PC-3 (cell line): ENCODE results near the gene SPP2. TPM values are rescaled to one million over a fixed set of nuclear protein-coding genes. Genes with fewer than 3 reads are reported as not detected.

Source experiments
- ATAC-seq: fragments of 200-7000 bp; cut with Tn5 transposase; 2 replicates; pipeline ENCODE4 v1.9.1; 2020; ENCODE audit warnings: mild to moderate bottlenecking, moderate library complexity
- BruUV-seq: library from RNA; stranded (reverse); fragments of 400-500 nt; replicated peaks from 2 replicates; lab custom pipeline; 2021; lab: Mats Ljungman, UMichigan
- CTCF ChIA-PET: fragments of 300-600 bp; sonication (Branson Sonifier 250); formaldehyde crosslinking; loops from one replicate; lab custom pipeline; 2022; ENCODE audit warnings: antibody characterized with exemption; lab: Charles Lee
- POLR2A ChIA-PET: fragments of 300-600 bp; sonication (Branson Sonifier 250); formaldehyde crosslinking; loops from one replicate; lab custom pipeline; 2022; ENCODE audit warnings: antibody characterized with exemption; ENCODE audit not compliant: unreplicated experiment; lab: Charles Lee
- DNase-seq: peaks from one replicate; pipeline ENCODE4 v3.0.0-alpha.2; 2015
- H2AFZ ChIP-seq: fragments of 300-600 bp; sonication (generic); 2 replicates; pipeline ENCODE4 v1.6.0; 2016; ENCODE audit warnings: antibody characterized with exemption, low read length
- H3F3A ChIP-seq: fragments of 300-600 bp; sonication (generic); one replicate; pipeline ENCODE4 v1.6.0; 2017; ENCODE audit warnings: antibody characterized with exemption, low read length, control low read depth, mild to moderate bottlenecking; ENCODE audit not compliant: unreplicated experiment
- H3K27ac ChIP-seq: fragments of 300-600 bp; sonication (generic); 2 replicates; pipeline ENCODE4 v1.5.1; 2016; ENCODE audit warnings: mild to moderate bottlenecking, low read length
- H3K27me3 ChIP-seq: fragments of 300-600 bp; sonication (generic); 2 replicates; pipeline ENCODE4 v1.6.1; 2016; ENCODE audit warnings: low read length, mixed read lengths
- H3K36me3 ChIP-seq: fragments of 300-600 bp; sonication (generic); 2 replicates; pipeline ENCODE4 v1.6.1; 2016; ENCODE audit warnings: low read depth, mixed run types, low read length, mixed read lengths
- H3K4me1 ChIP-seq: fragments of 300-600 bp; sonication (generic); 2 replicates; pipeline ENCODE4 v1.5.1; 2016; ENCODE audit warnings: low read length; ENCODE audit not compliant: insufficient read depth
- H3K4me2 ChIP-seq: fragments of 300-600 bp; sonication (generic); 2 replicates; pipeline ENCODE4 v1.6.0; 2016; ENCODE audit warnings: low read length
- H3K4me3 ChIP-seq: fragments of 300-600 bp; sonication (generic); 2 replicates; pipeline ENCODE4 v1.5.1; 2016; ENCODE audit warnings: mild to moderate bottlenecking, low read length, mixed read lengths
- H3K79me2 ChIP-seq: fragments of 300-600 bp; sonication (generic); 2 replicates; pipeline ENCODE4 v1.6.1; 2017; ENCODE audit warnings: low read length, mixed read lengths
- H3K9ac ChIP-seq: fragments of 300-600 bp; sonication (generic); 2 replicates; pipeline ENCODE4 v1.6.0; 2016; ENCODE audit warnings: mild to moderate bottlenecking, low read length
- H3K9me2 ChIP-seq: fragments of 300-600 bp; sonication (generic); replicated peaks from 2 replicates; pipeline ENCODE4 v1.6.1; 2016; ENCODE audit warnings: mixed run types, low read length, mixed read lengths
- H3K9me3 ChIP-seq: fragments of 300-600 bp; sonication (generic); 2 replicates; pipeline ENCODE4 v1.6.1; 2016; ENCODE audit warnings: low read length, mixed read lengths
- H4K20me1 ChIP-seq: fragments of 300-600 bp; sonication (generic); 2 replicates; pipeline ENCODE4 v1.6.1; 2016; ENCODE audit warnings: low read length, mixed read lengths
- CTCF ChIP-seq: fragments of 300-600 bp; sonication (generic); conservative IDR thresholded peaks from 2 replicates; pipeline ENCODE4 v1.5.1; 2017; ENCODE audit warnings: antibody characterized with exemption, low read depth, mild to moderate bottlenecking, low read length
- EZH2 ChIP-seq: fragments of 300-600 bp; sonication (generic); IDR thresholded peaks from one replicate; pipeline ENCODE4 v1.6.1; 2017; ENCODE audit warnings: antibody characterized with exemption, mild to moderate bottlenecking, low read length; ENCODE audit not compliant: unreplicated experiment
- EZH2phosphoT487 ChIP-seq: fragments of 300-600 bp; sonication (generic); IDR thresholded peaks from 2 replicates; pipeline ENCODE4 v1.6.1; 2018; ENCODE audit warnings: mild to moderate bottlenecking, antibody characterized with exemption, low read length, borderline replicate concordance
- intact Hi-C: fragments of 100-400 bp; cut with micrococcal nuclease; formaldehyde crosslinking; loops from 2 replicates; pipeline ENCODE4 v1.9.0; 2023
- total RNA-seq: library from RNA; depleted of rRNA; stranded (reverse); fragments of >200 nt; gene quantifications from 2 replicates; pipeline ENCODE4 v1.2.3, GENCODE V29; 2014

Gene SPP2
- total RNA-seq, 1 experiment from 2014 or later = not detected

GRCh38 chr2:234051374-234052070 is 1.0 kb downstream of the SPP2 start:
- no peaks in the 10 kb centered on the region for H3K4me1 ChIP-seq
- H3K9me3 ChIP-seq = no peaks in the 10 kb centered on the region
- DNase-seq (peak; percentile 23), ATAC-seq (no peak)
- no peak overlapping the region for H3K9ac ChIP-seq
- TF ChIP-seq CTCF = no peak
- TF ChIP-seq EZH2 = no peak
- TF ChIP-seq EZH2phosphoT487 = no peak
- POLR2A ChIA-PET = no interaction called here
- H4K20me1 ChIP-seq = no peaks in the 10 kb centered on the region
- H3K36me3 ChIP-seq = no peaks in the 10 kb centered on the region
- intact Hi-C loops = no loop called here
- H3K9me2 ChIP-seq = no peaks in the 10 kb centered on the region
- H2AFZ ChIP-seq = no peak overlapping the region
- no peak overlapping the region for H3K27ac ChIP-seq
- no peaks in the 10 kb centered on the region for H3K27me3 ChIP-seq
- BruUV-seq = no TSS peak
- no peak overlapping the region for H3K4me3 ChIP-seq
- no peak overlapping the region for H3K4me2 ChIP-seq
- no peaks in the 10 kb centered on the region for H3K79me2 ChIP-seq
- no peaks in the 10 kb centered on the region for H3F3A ChIP-seq
- CTCF ChIA-PET = no interaction called here

GRCh38 chr2:234058881-234059280 is 8.4 kb downstream of the SPP2 start:
- no peaks in the 10 kb centered on the region for H4K20me1 ChIP-seq
- no peak for DNase-seq
- intact Hi-C loops = no loop called here
- ChIA-PET CTCF (no interaction called here), POLR2A (no interaction called here)
- no peaks in the 10 kb centered on the region for H3K36me3 ChIP-seq
- no peak overlapping the region for H3K4me3 ChIP-seq
- TF ChIP-seq EZH2 = no peak
- TF ChIP-seq CTCF = no peak
- TF ChIP-seq EZH2phosphoT487 = no peak
- H2AFZ ChIP-seq = no peak overlapping the region
- H3K9me3 ChIP-seq = no peaks in the 10 kb centered on the region
- H3K4me2 ChIP-seq = no peak overlapping the region
- no peak overlapping the region for H3K27ac ChIP-seq
- H3F3A ChIP-seq = no peaks in the 10 kb centered on the region
- H3K4me1 ChIP-seq = 0 out of 2 replicates have a peak, but pooled peaks cover 3% of the 10 kb centered on the region
- no peaks in the 10 kb centered on the region for H3K27me3 ChIP-seq
- BruUV-seq = no TSS peak
- no peaks in the 10 kb centered on the region for H3K79me2 ChIP-seq
- no peak for ATAC-seq
- H3K9ac ChIP-seq = no peak overlapping the region
- H3K9me2 ChIP-seq = no peaks in the 10 kb centered on the region

GRCh38 chr2:234060236-234060635 is 9.7 kb downstream of the SPP2 start:
- intact Hi-C loops = no loop called here
- Histone ChIP-seq H3K4me3 (no peak overlapping the region), H3K4me2 (no peak overlapping the region), H2AFZ (no peak overlapping the region), H3K36me3 (no peaks in the 10 kb centered on the region), H3K79me2 (no peaks in the 10 kb centered on the region), H3K9me2 (no peaks in the 10 kb centered on the region), H3F3A (no peaks in the 10 kb centered on the region), H3K9me3 (no peaks in the 10 kb centered on the region), H3K27ac (no peak overlapping the region), H3K9ac (no peak overlapping the region), H4K20me1 (no peaks in the 10 kb centered on the region), H3K27me3 (no peaks in the 10 kb centered on the region), H3K4me1 (0 out of 2 replicates have a peak, but pooled peaks cover 3% of the 10 kb centered on the region)
- CTCF ChIA-PET = no interaction called here
- no peak for TF ChIP-seq EZH2
- no peak for TF ChIP-seq CTCF
- no peak for TF ChIP-seq EZH2phosphoT487
- DNase-seq = no peak
- POLR2A ChIA-PET = no interaction called here
- ATAC-seq = no peak
- BruUV-seq = no TSS peak
